Activated CD8-positive, alpha-beta memory T cell treated with anti-CD3 and anti-CD28 coated beads for 4 hours (primary cell): ENCODE data around the gene TNRC18.
"Not testable (repeated sequence)": the region's sequence is repeated elsewhere in the genome, so short reads cannot be mapped to it uniquely, and the experiment has no call there.

Experiments used
- DNase-seq, 2 donors: peaks; one replicate each; pipeline ENCODE4 v3.0.0-alpha.2; 2020; ENCODE audit warnings: low read depth in 2 of 2

Gene TNRC18

DNA sequence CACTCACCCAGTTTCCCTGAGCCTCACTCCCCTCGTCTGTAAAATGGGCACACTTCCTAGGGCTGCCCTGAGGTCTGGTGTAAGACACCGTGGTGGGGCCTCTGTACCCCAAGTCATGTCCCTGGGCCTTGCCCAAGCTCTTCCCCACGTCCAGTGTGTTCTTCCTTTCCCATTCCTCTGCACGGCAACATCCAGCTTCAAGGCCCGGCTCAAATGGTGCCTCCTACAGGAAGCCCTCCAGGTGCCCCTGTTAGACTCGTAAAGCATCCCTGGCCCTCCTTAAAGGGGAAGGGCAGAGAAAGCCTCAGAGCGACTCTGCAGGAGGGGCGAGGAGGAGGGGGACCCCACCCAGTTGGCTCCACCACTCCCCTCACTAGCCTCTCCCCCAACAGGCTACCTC is 132.3 kb downstream of the TNRC18 start:
- no peak for DNase-seq

DNA sequence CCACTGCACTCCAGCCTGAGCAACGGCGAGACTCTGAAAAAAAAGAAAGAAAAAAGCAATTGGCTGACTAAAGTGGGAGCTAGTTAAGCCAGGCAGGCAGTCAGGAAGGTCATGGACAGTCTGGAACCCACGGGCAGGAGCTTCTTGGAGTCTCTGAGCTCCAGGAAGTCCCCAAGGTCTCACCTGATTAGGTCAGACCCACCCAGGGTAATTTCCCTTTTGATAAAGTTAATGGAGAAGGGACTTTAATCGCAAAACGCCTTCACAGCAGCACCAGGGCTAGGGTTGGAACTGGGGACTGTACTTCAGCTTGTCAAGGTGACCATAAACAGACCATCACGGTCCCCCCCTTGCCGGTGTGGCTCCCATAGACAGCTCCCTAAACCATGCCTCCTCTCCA is 134.3 kb downstream of the TNRC18 start:
- DNase-seq, result no peak

DNA sequence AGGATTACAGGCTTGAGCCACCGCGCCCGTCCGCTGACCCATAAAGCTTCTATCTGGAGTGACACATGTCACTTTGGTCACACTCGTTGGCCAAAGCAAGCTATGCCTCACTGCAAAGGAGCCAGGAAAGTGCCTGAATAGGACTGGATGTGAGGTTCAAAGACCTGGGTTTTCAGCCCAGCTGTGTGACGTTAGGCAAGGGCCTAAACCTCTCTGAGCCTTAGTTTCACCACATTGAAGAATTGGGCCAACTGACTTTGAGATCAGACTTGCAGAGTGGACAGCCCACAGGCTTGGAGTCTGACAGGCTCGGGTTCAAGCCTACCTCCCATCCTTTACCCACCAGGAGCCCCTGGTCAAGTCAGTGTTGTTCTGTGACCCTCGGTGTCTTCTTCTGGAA is 135.1 kb downstream of the TNRC18 start:
- not testable (repeated sequence) for DNase-seq

- no peak for DNase-seq
Observed at GRCh38 chr7:5287802-5288201, 135.8 kb downstream of the TNRC18 start.

GRCh38 chr7:5287373-5287772 is 136.3 kb downstream of the TNRC18 start:
- not testable (repeated sequence) for DNase-seq

DNA sequence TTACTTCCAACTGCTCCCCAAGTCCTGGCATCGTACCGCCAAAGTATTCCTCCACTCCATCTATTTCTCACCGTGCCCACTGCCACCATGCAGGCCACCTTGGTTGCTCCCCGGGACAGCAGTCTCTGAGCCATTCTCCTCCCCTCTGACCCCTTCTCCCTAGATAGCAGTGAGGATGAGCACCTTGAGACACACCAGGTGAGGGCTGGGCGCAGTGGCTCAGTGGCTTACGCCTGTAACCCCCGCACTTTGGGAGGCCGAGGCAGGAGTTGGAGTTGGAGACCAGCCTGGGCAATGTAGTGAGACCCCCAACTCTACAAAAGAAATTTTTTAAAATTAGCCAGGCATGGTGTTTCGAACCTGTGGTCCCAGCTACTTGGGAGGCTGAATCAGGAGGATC is 136.7 kb downstream of the TNRC18 start:
- no peak for DNase-seq

DNA sequence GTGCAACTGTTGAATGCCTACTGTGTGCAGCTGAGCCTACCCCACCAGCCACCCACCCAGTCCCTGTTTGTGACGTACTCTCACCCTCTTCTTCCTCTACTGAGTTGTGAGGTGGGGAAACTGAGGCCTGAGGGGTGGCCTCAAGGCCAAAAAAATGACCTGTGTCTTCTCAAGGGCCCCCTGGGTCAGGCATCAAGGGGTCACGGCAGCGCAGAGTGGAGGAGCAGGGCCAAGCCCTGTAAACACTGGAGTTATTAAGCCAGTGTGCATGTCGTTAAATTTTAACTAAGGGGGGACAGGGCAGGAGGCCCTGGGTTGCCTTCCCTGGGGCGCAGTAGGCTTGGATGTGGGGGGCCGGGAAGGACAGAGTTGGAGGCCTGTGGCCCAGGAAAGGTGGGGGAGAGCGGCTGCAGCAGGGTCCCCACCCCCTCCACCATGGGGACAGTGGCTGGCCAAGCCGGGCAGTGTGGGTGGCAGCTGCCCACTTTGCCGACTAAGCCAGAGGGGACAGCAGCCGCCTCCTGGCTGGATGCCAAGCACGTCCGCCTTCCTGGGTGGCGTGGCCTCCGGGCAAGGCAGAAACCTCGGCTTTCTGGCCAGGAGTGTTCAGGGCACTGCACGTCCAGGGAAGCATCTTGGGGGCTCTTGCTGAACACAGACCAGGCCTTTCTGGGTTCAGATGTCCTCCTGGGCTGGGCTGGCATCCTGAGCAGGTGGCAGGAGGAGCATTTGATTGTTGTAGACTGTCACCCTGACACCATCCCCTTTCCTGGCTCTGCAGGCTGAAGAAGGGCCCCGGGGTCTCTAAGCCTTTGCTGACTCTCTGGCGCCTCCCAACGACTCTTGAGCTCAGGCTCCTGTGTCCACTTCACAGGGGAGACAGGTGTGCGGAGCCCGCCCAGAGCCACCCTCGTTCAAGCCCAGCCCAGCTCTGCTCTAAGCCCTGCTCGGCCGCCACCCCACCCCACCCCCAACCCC is 139.0 kb downstream of the TNRC18 start:
- DNase-seq, result no peak

GRCh38 chr7:5283421-5284303 is 140.0 kb downstream of the TNRC18 start:
- no peak for DNase-seq

- DNase-seq, result no peak
Observed at GRCh38 chr7:5282543-5283316, 140.9 kb downstream of the TNRC18 start, which contains the start of gene SLC29A4. SLC29A4 (plus strand) TSS chr7:5282943; CDS start chr7:5287817, 4,874 bp downstream.

- not testable (repeated sequence) for DNase-seq
Observed at GRCh38 chr7:5281598-5282500, 141.8 kb downstream of the TNRC18 start.

GRCh38 chr7:5279734-5280133 is 143.9 kb downstream of the TNRC18 start:
- no peak for DNase-seq

DNA sequence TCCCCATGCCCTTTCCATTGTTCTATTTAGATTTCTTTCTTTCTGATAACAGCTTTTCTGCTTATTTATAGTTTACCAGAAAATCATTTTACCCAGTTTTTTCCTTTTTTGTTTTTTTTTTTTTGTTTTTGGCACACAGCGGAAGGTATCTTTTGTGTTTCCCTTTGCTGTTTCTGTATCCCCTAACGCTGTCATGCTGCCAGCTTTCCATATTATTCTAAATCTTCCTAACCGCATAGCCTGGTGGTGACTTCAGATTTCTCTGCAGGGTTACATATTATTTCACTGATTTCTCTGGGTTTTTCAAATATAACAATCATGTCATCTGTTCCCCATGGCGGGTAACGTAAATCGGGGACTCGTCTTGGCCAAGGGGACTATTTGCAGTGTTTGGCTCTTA is 144.9 kb downstream of the TNRC18 start:
- no peak for DNase-seq

- DNase-seq, result no peak
Observed at GRCh38 chr7:5276611-5277010, 147.0 kb downstream of the TNRC18 start.

DNA sequence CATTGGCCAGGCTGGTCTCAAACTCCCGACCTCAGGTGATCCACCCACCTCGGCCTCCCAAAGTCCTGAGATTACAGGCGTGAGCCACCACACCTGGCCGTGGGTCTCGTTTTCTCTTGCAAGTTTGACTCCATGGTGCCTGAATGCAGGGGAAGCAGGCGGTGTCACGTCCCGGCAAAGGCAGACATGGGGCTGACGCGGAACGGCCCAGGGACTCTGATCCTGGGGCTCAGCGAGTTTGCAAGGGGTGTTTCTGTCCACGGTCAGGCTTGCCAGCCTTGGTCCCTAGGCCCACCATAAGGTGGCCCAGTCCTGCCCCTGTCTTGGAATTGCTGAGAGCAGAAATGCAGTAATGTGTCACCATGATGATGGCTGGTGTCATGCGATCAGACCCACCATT is 147.5 kb downstream of the TNRC18 start:
- not testable (repeated sequence) for DNase-seq

DNA sequence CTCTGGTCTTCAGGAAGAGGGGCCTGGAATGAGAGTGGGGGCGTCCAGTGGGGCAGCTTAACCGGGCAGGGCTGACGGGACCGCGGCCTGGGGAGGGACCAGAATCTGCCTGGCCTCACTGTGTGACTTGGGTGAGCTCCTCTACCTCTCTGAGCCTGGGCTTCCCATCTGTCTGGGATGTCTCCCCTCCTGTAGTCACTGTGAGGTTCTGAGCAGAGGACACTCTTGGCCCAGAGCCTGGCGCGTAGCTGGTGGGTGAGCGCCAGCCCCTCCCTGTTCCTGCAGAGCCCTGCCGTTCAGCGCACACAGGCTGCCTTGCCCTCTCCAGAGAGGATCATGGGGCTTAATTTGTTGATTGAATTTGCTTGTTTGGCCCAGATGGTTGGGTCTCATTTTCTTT is 148.1 kb downstream of the TNRC18 start:
- not testable (repeated sequence) for DNase-seq

- not testable (repeated sequence) for DNase-seq
Observed at GRCh38 chr7:5274985-5275431, 148.6 kb downstream of the TNRC18 start.

DNA sequence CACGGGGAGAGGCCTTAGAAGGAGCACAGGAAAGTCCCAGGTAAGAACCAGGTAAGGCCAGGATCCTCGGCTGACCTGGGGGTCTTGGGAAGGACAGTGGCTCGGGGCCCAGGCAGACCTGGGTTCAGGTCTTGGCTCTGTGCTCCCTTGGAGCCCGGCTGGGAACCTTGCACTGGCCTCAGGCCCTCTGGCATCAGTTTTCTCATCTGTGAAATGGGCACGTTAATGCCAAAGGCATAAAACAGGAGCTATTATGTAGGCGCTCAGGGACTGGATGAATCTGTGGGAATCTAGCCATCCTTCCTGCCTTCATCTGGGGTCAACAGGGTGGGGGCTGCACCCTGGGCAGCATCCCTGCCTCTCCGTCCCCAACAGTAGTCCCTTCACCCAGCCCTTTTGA is 149.2 kb downstream of the TNRC18 start:
- no peak for DNase-seq

DNA sequence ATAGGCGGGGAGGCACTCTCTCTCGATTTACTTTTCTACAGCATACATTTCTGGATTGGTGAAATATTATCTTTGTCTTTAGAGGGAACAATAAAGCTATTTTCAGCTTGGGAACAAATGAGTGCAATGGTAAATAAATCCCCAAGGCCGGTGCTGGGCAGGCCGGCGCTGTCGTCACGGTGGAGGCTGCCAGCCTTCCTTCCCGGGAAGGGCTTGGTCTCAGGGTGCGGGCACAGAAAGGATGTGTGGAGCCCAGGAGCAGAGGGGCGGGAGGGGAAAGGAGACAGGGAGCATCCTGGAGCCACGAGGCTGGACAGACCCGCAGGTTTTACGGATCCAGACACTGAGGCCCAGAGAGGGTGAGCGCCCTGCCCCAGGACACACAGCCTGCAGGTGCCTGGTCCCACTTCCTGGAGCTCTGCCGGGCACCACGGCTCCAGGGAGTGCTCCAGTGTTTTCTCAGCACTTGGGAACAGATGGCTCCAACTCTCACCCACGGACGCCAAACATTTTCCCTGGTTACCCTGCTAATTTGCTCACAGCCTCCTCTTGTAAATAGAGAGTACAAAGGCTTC is 149.7 kb downstream of the TNRC18 start:
- DNase-seq, result not testable (repeated sequence)

DNA sequence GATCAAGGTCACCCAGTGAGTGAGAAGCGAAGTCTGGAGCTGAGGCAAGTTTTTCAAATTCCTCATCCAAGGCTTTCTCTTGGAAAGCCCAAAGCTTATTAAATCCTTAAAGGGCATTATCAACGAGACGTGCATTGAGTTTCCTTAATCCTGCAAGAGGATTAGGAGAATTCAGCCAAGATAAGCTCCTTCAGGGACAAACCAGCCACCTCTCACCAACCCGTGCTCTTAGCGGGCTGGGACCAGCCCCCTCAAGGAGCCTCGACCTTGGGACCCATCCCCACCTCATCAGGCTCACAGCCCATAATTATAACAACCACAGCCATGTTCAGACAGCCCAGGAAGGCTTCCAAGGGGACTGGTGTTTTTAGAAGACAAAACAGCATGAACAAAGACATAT is 152.8 kb downstream of the TNRC18 start:
- DNase-seq, result no peak
